Measurements from ENCODE around the gene CRYBG1. TPM values are rescaled to one million over a fixed set of nuclear protein-coding genes. Genes with fewer than 3 reads are reported as not detected.

The CRYBG1 gene
- total and polyA plus RNA-seq, 10 of the 15 experiments (the other 5 are each of a cell fraction or from before 2014, with no cell fraction given), result 6.5 to 57.0 (median 25.2) TPM

GRCh38 chr6:106579281-106579680, 218.8 kb downstream of the CRYBG1 start:
- Histone ChIP-seq H3K4me3 (no peak overlapping the region), H3K27ac (ENCODE audit: control insufficient read depth, insufficient read depth) (no peak overlapping the region), H4K20me1 (ENCODE audit: control insufficient read depth, insufficient read depth) (no peaks in the 10 kb centered on the region), H3K36me3 (ENCODE audit: control insufficient read depth in 2 of 2, insufficient read depth in 2 of 2, low read length in 1 of 2) (no peaks in the 10 kb centered on the region; a peak in 2 of 4 replicates), H3K4me1 (ENCODE audit: control insufficient read depth, insufficient read depth, low read length) (no peaks in the 10 kb centered on the region), H3K4me2 (ENCODE audit: control insufficient read depth, insufficient read depth) (no peak overlapping the region), H2AFZ (ENCODE audit: control insufficient read depth, low read depth, low read length) (no peak overlapping the region), H3K27me3 (replicated peaks in 1 of 2; ENCODE audit: control insufficient read depth in 2 of 2, insufficient read depth in 2 of 2, low read length in 1 of 2) (no peaks in the 10 kb centered on the region), H3K9me3 (replicated peaks; ENCODE audit: control insufficient read depth, insufficient read depth, low read length) (no peaks in the 10 kb centered on the region), H3K79me2 (ENCODE audit: control insufficient read depth, insufficient read depth, low read length) (no peaks in the 10 kb centered on the region), H3K9ac (ENCODE audit: control insufficient read depth, insufficient read depth, low read length) (no peak overlapping the region)
- in situ Hi-C loops (cut with MboI) (no loop called here), intact Hi-C loops (cut with micrococcal nuclease; ENCODE audit: unreplicated experiment) (no loop called here)
- ChIA-PET POLR2A (no interaction called here), RAD21 (ENCODE audit: unreplicated experiment) (no interaction called here), CTCF (interaction anchor here (1.5 kb wide), 1 partner anchor 418 kb away, joined by 3 read pairs; no protein-coding TSS in a partner anchor), SMC1A (ENCODE audit: uncharacterized antibody, unreplicated experiment) (interaction anchor here (1.8 to 2.1 kb wide), 2 partner anchors 13 to 418 kb away, joined by 4 to 6 read pairs; no protein-coding TSS in a partner anchor)
- FAIRE-seq (no peak), DNase-seq (ENCODE audit: low read depth, low spot score) (no peak), ATAC-seq (no peak)
- WGBS (ENCODE audit: insufficient coverage, insufficient replicate concordance, low lambda C conversion rate, missing lambda C conversion rate), result 95% methylated on average over 2 of the region's 2 CpGs
- no TSS peak for BruUV-seq (replicated peaks)
- TF ChIP-seq TBL1XR1 (IDR thresholded peaks at IDR 0.05; ENCODE audit: low read depth, low read length) (no peak), SIN3A (IDR thresholded peaks at IDR 0.05; ENCODE audit: low read depth, low read length) (no peak), ETV6 (conservative IDR thresholded peaks at IDR 0.05 in 1 of 2, IDR thresholded peaks at IDR 0.05 in 1 of 2; ENCODE audit: borderline replicate concordance in 1 of 2, low read depth in 1 of 2) (no peak), BCLAF1 (IDR thresholded peaks at IDR 0.05) (no peak), TCF3 (IDR thresholded peaks at IDR 0.05; ENCODE audit: borderline replicate concordance, insufficient read depth, low read depth, low read length) (no peak), MTA2 (IDR thresholded peaks at IDR 0.05; ENCODE audit: low read depth) (no peak), EZH2 (IDR thresholded peaks at IDR 0.05; ENCODE audit: borderline replicate concordance, control insufficient read depth, low read depth, low read length) (no peak), ESRRA (IDR thresholded peaks at IDR 0.05; ENCODE audit: low read length) (no peak), RELA (IDR thresholded peaks at IDR 0.05; ENCODE audit: borderline replicate concordance, partially characterized antibody) (no peak), BCL11A (IDR thresholded peaks at IDR 0.05; ENCODE audit: low read depth, low read length) (no peak), IKZF1 (conservative IDR thresholded peaks at IDR 0.05) (no peak)
- TF ChIP-seq, protein P1, sequence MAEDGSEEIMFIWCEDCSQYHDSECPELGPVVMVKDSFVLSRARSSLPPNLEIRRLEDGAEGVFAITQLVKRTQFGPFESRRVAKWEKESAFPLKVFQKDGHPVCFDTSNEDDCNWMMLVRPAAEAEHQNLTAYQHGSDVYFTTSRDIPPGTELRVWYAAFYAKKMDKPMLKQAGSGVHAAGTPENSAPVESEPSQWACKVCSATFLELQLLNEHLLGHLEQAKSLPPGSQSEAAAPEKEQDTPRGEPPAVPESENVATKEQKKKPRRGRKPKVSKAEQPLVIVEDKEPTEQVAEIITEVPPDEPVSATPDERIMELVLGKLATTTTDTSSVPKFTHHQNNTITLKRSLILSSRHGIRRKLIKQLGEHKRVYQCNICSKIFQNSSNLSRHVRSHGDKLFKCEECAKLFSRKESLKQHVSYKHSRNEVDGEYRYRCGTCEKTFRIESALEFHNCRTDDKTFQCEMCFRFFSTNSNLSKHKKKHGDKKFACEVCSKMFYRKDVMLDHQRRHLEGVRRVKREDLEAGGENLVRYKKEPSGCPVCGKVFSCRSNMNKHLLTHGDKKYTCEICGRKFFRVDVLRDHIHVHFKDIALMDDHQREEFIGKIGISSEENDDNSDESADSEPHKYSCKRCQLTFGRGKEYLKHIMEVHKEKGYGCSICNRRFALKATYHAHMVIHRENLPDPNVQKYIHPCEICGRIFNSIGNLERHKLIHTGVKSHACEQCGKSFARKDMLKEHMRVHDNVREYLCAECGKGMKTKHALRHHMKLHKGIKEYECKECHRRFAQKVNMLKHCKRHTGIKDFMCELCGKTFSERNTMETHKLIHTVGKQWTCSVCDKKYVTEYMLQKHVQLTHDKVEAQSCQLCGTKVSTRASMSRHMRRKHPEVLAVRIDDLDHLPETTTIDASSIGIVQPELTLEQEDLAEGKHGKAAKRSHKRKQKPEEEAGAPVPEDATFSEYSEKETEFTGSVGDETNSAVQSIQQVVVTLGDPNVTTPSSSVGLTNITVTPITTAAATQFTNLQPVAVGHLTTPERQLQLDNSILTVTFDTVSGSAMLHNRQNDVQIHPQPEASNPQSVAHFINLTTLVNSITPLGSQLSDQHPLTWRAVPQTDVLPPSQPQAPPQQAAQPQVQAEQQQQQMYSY (CRISPR knock-in tag; IDR thresholded peaks at IDR 0.05), result no peak
- TF ChIP-seq, protein P2, sequence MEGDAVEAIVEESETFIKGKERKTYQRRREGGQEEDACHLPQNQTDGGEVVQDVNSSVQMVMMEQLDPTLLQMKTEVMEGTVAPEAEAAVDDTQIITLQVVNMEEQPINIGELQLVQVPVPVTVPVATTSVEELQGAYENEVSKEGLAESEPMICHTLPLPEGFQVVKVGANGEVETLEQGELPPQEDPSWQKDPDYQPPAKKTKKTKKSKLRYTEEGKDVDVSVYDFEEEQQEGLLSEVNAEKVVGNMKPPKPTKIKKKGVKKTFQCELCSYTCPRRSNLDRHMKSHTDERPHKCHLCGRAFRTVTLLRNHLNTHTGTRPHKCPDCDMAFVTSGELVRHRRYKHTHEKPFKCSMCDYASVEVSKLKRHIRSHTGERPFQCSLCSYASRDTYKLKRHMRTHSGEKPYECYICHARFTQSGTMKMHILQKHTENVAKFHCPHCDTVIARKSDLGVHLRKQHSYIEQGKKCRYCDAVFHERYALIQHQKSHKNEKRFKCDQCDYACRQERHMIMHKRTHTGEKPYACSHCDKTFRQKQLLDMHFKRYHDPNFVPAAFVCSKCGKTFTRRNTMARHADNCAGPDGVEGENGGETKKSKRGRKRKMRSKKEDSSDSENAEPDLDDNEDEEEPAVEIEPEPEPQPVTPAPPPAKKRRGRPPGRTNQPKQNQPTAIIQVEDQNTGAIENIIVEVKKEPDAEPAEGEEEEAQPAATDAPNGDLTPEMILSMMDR (IDR thresholded peaks at IDR 0.05 in 2 of 3, conservative IDR thresholded peaks at IDR 0.05 in 1 of 3; ENCODE audit: control insufficient read depth in 2 of 3, extremely low read depth in 1 of 3, insufficient read depth in 1 of 3, low read depth in 3 of 3, low read length in 3 of 3), result no peak
